Astrocyte of the cerebellum (primary cell): Measurements from ENCODE around the gene LRRC30.

Source experiments
- DNase-seq: peaks from one replicate; pipeline ENCODE4 v3.0.0-alpha.2; 2011; ENCODE audit warnings: low read depth
- H3K4me3 ChIP-seq: 2 replicates; pipeline ENCODE4 v1.5.1; 2011; ENCODE audit warnings: mild to moderate bottlenecking, low read depth, low read length, moderate library complexity
- CTCF ChIP-seq: IDR thresholded peaks from 2 replicates; pipeline ENCODE4 v1.5.1; 2012; ENCODE audit warnings: low read length, low read depth, moderate library complexity, mild to moderate bottlenecking; ENCODE audit errors: missing control alignments
- in situ Hi-C: cut with HindIII; loops from 2 replicates; pipeline ENCODE4 v1.10.0; 2017; ENCODE audit warnings: low sequenced_read_pairs

LRRC30 gene

GRCh38 chr18:7234956-7235355 lies 4.1 kb downstream of the LRRC30 start:
- no peak for TF ChIP-seq CTCF
- no peak for DNase-seq

GRCh38 chr18:7236072-7236471 lies 5.2 kb downstream of the LRRC30 start:
- no peak for TF ChIP-seq CTCF
- no peak overlapping the region for H3K4me3 ChIP-seq
- no peak for DNase-seq
- in situ Hi-C loops = no loop called here

More at GRCh38 chr18:7234956-7235355, 4.1 kb downstream of the LRRC30 start:
- in situ Hi-C loops = no loop called here
- H3K4me3 ChIP-seq = no peak overlapping the region

GRCh38 chr18:7236933-7237332 lies 6.0 kb downstream of the LRRC30 start:
- no peak overlapping the region for H3K4me3 ChIP-seq
- in situ Hi-C loops = no loop called here
- DNase-seq = no peak
- TF ChIP-seq CTCF = no peak

GRCh38 chr18:7237673-7238272 lies 6.9 kb downstream of the LRRC30 start:
- in situ Hi-C loops = no loop called here
- no peak for DNase-seq
- TF ChIP-seq CTCF = no peak
- H3K4me3 ChIP-seq = no peak overlapping the region

- H3K4me3 ChIP-seq = no peak overlapping the region
- DNase-seq = no peak
- no peak for TF ChIP-seq CTCF
- in situ Hi-C loops = no loop called here
Measured at GRCh38 chr18:7242926-7243325, 12.0 kb downstream of the LRRC30 start.

GRCh38 chr18:7248877-7249276 lies 18.0 kb downstream of the LRRC30 start:
- no peak for TF ChIP-seq CTCF
- no peak overlapping the region for H3K4me3 ChIP-seq
- DNase-seq = no peak
- in situ Hi-C loops = no loop called here

- TF ChIP-seq CTCF = no peak
- H3K4me3 ChIP-seq = no peak overlapping the region
- in situ Hi-C loops = no loop called here
- no peak for DNase-seq
Measured at GRCh38 chr18:7254163-7254562, 23.3 kb downstream of the LRRC30 start.
